Neural cell (in vitro differentiated cells): ENCODE measurements around the gene COPS7B. TPM values are rescaled to one million over a fixed set of nuclear protein-coding genes. Genes with fewer than 3 reads are reported as not detected.

Experiments used
- H2AFZ ChIP-seq: fragments of 200-600, 300-800 bp; sonication (generic), shearing (Covaris generic); 2 replicates; pipeline ENCODE4 v1.6.0; 2014; ENCODE audit warnings: low read depth, mild to moderate bottlenecking, antibody characterized with exemption, low read length, moderate library complexity
- H3F3A ChIP-seq: fragments of 200-600 bp; shearing (Covaris generic); 2 replicates; pipeline ENCODE4 v1.6.1; 2016; ENCODE audit warnings: mild to moderate bottlenecking, moderate library complexity, mixed read lengths, antibody characterized with exemption, low read length; ENCODE audit not compliant: insufficient read depth, poor library complexity, severe bottlenecking
- H3K27ac ChIP-seq: fragments of 200-600, 300-800 bp; sonication (generic), shearing (Covaris generic); 2 replicates; pipeline ENCODE4 v1.5.1; 2014; ENCODE audit warnings: mild to moderate bottlenecking, low read length, moderate library complexity
- H3K27me3 ChIP-seq: fragments of 300-800, 200-600 bp; sonication (generic), shearing (Covaris generic); 2 replicates; pipeline ENCODE4 v1.6.0; 2014; ENCODE audit warnings: mild to moderate bottlenecking, low read depth, low read length, moderate library complexity; ENCODE audit not compliant: insufficient read depth
- H3K36me3 ChIP-seq: fragments of 300-800, 200-600 bp; sonication (generic), shearing (Covaris generic); 2 replicates; pipeline ENCODE4 v1.5.1; 2014; ENCODE audit warnings: mild to moderate bottlenecking, antibody characterized with exemption, low read length, moderate library complexity; ENCODE audit not compliant: insufficient read depth
- H3K4me2 ChIP-seq: fragments of 300-800, 200-600 bp; sonication (generic), shearing (Covaris generic); 2 replicates; pipeline ENCODE4 v1.6.0; 2014; ENCODE audit warnings: mild to moderate bottlenecking, low read length
- H3K4me3 ChIP-seq: fragments of 300-800, 200-600 bp; sonication (generic), shearing (Covaris generic); 2 replicates; pipeline ENCODE4 v1.5.1; 2014; ENCODE audit warnings: mild to moderate bottlenecking, low read length, moderate library complexity
- H3K79me2 ChIP-seq: fragments of 200-600 bp; shearing (Covaris generic); replicated peaks from 2 replicates; pipeline ENCODE4 v1.6.0; 2014; ENCODE audit warnings: mild to moderate bottlenecking, low read length, moderate library complexity; ENCODE audit not compliant: insufficient read depth
- H3K9ac ChIP-seq: fragments of 300-800, 200-600 bp; sonication (generic), shearing (Covaris generic); 2 replicates; pipeline ENCODE4 v1.6.1; 2016; ENCODE audit warnings: mild to moderate bottlenecking, low read length, mixed read lengths
- H3K9me2 ChIP-seq: fragments of 200-600 bp; shearing (Covaris generic); 2 replicates; pipeline ENCODE4 v1.6.1; 2016; ENCODE audit warnings: mild to moderate bottlenecking, low read length, mixed read lengths; ENCODE audit not compliant: insufficient read depth
- H3K9me3 ChIP-seq: fragments of 200-600, 300-800 bp; sonication (generic), shearing (Covaris generic); 2 replicates; pipeline ENCODE4 v1.6.1; 2016; ENCODE audit warnings: mild to moderate bottlenecking, mixed run types, low read length, moderate library complexity, mixed read lengths
- H4K20me1 ChIP-seq: fragments of 200-600 bp; shearing (Covaris generic); 2 replicates; pipeline ENCODE4 v1.6.1; 2016; ENCODE audit warnings: mild to moderate bottlenecking, mixed run types; ENCODE audit not compliant: insufficient read depth
- CTCF ChIP-seq: fragments of 450-650 bp; IDR thresholded peaks from 2 replicates; pipeline ENCODE4 v1.5.1; 2014; ENCODE audit warnings: antibody characterized with exemption, mild to moderate bottlenecking, moderate library complexity; ENCODE audit not compliant: poor library complexity, severe bottlenecking
- EP300 ChIP-seq: fragments of 450-650 bp; conservative IDR thresholded peaks from 2 replicates; pipeline ENCODE4 v1.6.1; 2014; ENCODE audit warnings: antibody characterized with exemption, mild to moderate bottlenecking, moderate library complexity; ENCODE audit not compliant: poor library complexity, severe bottlenecking
- EZH2 ChIP-seq: fragments of 200-600, 300-800 bp; shearing (Covaris generic), sonication (generic); IDR thresholded peaks from 2 replicates; pipeline ENCODE4 v1.6.1; 2014; ENCODE audit warnings: antibody characterized with exemption, low read length, borderline replicate concordance, mild to moderate bottlenecking; ENCODE audit not compliant: insufficient read depth, poor library complexity, severe bottlenecking
- MXI1 ChIP-seq: fragments of 450-650 bp; conservative IDR thresholded peaks from 2 replicates; pipeline ENCODE4 v1.6.1; 2014; ENCODE audit warnings: antibody characterized with exemption, mild to moderate bottlenecking; ENCODE audit not compliant: poor library complexity, severe bottlenecking
- POLR2AphosphoS5 ChIP-seq: IDR thresholded peaks from 2 replicates; pipeline ENCODE4 v1.6.1; 2012
- RAD21 ChIP-seq: fragments of 450-650 bp; conservative IDR thresholded peaks from 2 replicates; pipeline ENCODE4 v1.6.1; 2014; ENCODE audit warnings: antibody characterized with exemption, mild to moderate bottlenecking, moderate library complexity
- REST ChIP-seq: IDR thresholded peaks from 2 replicates; pipeline ENCODE4 v1.6.1; 2012; ENCODE audit warnings: borderline replicate concordance
- SMC3 ChIP-seq: fragments of 450-650 bp; conservative IDR thresholded peaks from 2 replicates; pipeline ENCODE4 v1.6.1; 2014; ENCODE audit warnings: antibody characterized with exemption, mild to moderate bottlenecking, moderate library complexity; ENCODE audit not compliant: poor library complexity
- TAF1 ChIP-seq: IDR thresholded peaks from 2 replicates; pipeline ENCODE4 v1.6.1; 2012; ENCODE audit warnings: low read depth
- polyA plus RNA-seq: library from polyadenylated mRNA; depleted of rRNA; stranded (reverse); fragments of >200 nt; gene quantifications from 2 replicates; pipeline ENCODE4 v1.2.3, GENCODE V29; 2014

Gene COPS7B
- polyA plus RNA-seq, 1 donor from 2014 or later: 23.8 TPM

- Histone ChIP-seq H3K27ac (no peak overlapping the region), H3K9ac (no peak overlapping the region), H3K4me3 (no peak overlapping the region), H4K20me1 (no peaks in the 10 kb centered on the region), H3K27me3 (no peaks in the 10 kb centered on the region), H3K79me2 (no peaks in the 10 kb centered on the region), H2AFZ (no peak overlapping the region), H3K4me2 (no peak overlapping the region), H3K9me3 (no peaks in the 10 kb centered on the region), H3F3A (no peaks in the 10 kb centered on the region), H3K36me3 (no peaks in the 10 kb centered on the region), H3K9me2 (no peaks in the 10 kb centered on the region)
- TF ChIP-seq EP300 (no peak), TAF1 (no peak), REST (no peak), MXI1 (no peak), SMC3 (no peak), EZH2 (no peak), CTCF (no peak), RAD21 (no peak), POLR2AphosphoS5 (no peak)
These were observed 35.0 kb upstream of the COPS7B start for GRCh38 chr2:231751042-231751815.

- no peaks in the 10 kb centered on the region for H3K27me3 ChIP-seq
- H3K9me2 ChIP-seq: no peaks in the 10 kb centered on the region
- H3K9me3 ChIP-seq: no peaks in the 10 kb centered on the region
- TF ChIP-seq MXI1 (no peak), RAD21 (no peak), POLR2AphosphoS5 (no peak), EZH2 (no peak), REST (no peak), EP300 (no peak), CTCF (no peak), SMC3 (no peak)
- H3K4me2 ChIP-seq: no peak overlapping the region
- no peak overlapping the region for H2AFZ ChIP-seq
- no peaks in the 10 kb centered on the region for H3K36me3 ChIP-seq
- no peak overlapping the region for H3K9ac ChIP-seq
- no peaks in the 10 kb centered on the region for H4K20me1 ChIP-seq
- no peak overlapping the region for H3K4me3 ChIP-seq
- no peaks in the 10 kb centered on the region for H3K79me2 ChIP-seq
- no peak overlapping the region for H3K27ac ChIP-seq
- H3F3A ChIP-seq: no peaks in the 10 kb centered on the region
These were observed 34.2 kb upstream of the COPS7B start for GRCh38 chr2:231752061-231752460.
